ENCODE data around the gene XYLB.
"Not testable (repeated sequence)": the region's sequence is repeated elsewhere in the genome, so short reads cannot be mapped to it uniquely, and the experiment has no call there.

The XYLB gene

GRCh38 chr3:38396239-38396638, 49.7 kb downstream of the XYLB start:
- DNase-seq (ENCODE audit: low read depth): no peak

GRCh38 chr3:38396861-38397260, 50.3 kb downstream of the XYLB start:
- no peak for DNase-seq (ENCODE audit: low read depth)

- no peak for DNase-seq (ENCODE audit: low read depth)
These were observed 50.7 kb downstream of the XYLB start for GRCh38 chr3:38397320-38397719.

GRCh38 chr3:38401246-38401962, 54.8 kb downstream of the XYLB start:
- DNase-seq (ENCODE audit: low read depth): no peak

- DNase-seq (ENCODE audit: low read depth): no peak
These were observed 57.7 kb downstream of the XYLB start for GRCh38 chr3:38404286-38404685.

GRCh38 chr3:38411591-38411990, 65.0 kb downstream of the XYLB start:
- no peak for DNase-seq (ENCODE audit: low read depth)

- DNase-seq (ENCODE audit: low read depth): not testable (repeated sequence)
These were observed 74.2 kb downstream of the XYLB start for GRCh38 chr3:38420758-38421157.

GRCh38 chr3:38421679-38422336, 75.2 kb downstream of the XYLB start:
- DNase-seq (ENCODE audit: low read depth): no peak

GRCh38 chr3:38426798-38427426, 80.3 kb downstream of the XYLB start:
- DNase-seq (ENCODE audit: low read depth): not testable (repeated sequence)

- not testable (repeated sequence) for DNase-seq (ENCODE audit: low read depth)
These were observed 86.5 kb downstream of the XYLB start for GRCh38 chr3:38432871-38433658.

GRCh38 chr3:38433661-38434060, 87.1 kb downstream of the XYLB start:
- DNase-seq (ENCODE audit: low read depth): not testable (repeated sequence)

GRCh38 chr3:38438436-38439069, 92.0 kb downstream of the XYLB start:
- DNase-seq (ENCODE audit: low read depth): not testable (repeated sequence)

- DNase-seq (ENCODE audit: low read depth): not testable (repeated sequence)
These were observed 96.6 kb downstream of the XYLB start for GRCh38 chr3:38443205-38443604.

GRCh38 chr3:38446085-38446686, 99.6 kb downstream of the XYLB start:
- DNase-seq (ENCODE audit: low read depth): no peak

- no peak for DNase-seq (ENCODE audit: low read depth)
These were observed 100.2 kb downstream of the XYLB start for GRCh38 chr3:38446812-38447211.

GRCh38 chr3:38450853-38451252, 104.3 kb downstream of the XYLB start:
- DNase-seq (ENCODE audit: low read depth): no peak

- DNase-seq (ENCODE audit: low read depth): peak; percentile 63
These were observed 106.7 kb downstream of the XYLB start, which contains the start of gene ACVR2B for GRCh38 chr3:38453075-38453912. ACVR2B (plus strand) TSS chr3:38453890; CDS start chr3:38454323, 433 bp downstream.

- DNase-seq (ENCODE audit: low read depth): no peak
These were observed 107.3 kb downstream of the XYLB start for GRCh38 chr3:38453913-38454177.

- DNase-seq (ENCODE audit: low read depth): no peak
These were observed 107.7 kb downstream of the XYLB start for GRCh38 chr3:38454178-38454883.
